HepG2 (cell line): ENCODE measurements around the gene ABCC12. TPM values are rescaled to one million over a fixed set of nuclear protein-coding genes. Genes with fewer than 3 reads are reported as not detected.

Experiments
- AKAP8 ChIP-seq: sonication (generic); formaldehyde crosslinking; IDR thresholded peaks from 2 replicates; pipeline ENCODE4 v1.5.1; 2020; ENCODE audit warnings: mild to moderate bottlenecking, missing genetic modification reagents
- ARNT2 ChIP-seq: sonication (generic); formaldehyde crosslinking; IDR thresholded peaks from 2 replicates; pipeline ENCODE4 v1.8.0; 2022; ENCODE audit warnings: mild to moderate bottlenecking, low read depth, missing genetic modification reagents, moderate library complexity
- KLF13 ChIP-seq: sonication (generic); formaldehyde crosslinking; IDR thresholded peaks from 2 replicates; pipeline ENCODE4 v1.4.0; 2020; ENCODE audit warnings: mild to moderate bottlenecking, missing genetic modification reagents
- KLF6 ChIP-seq: IDR thresholded peaks from 2 replicates; pipeline ENCODE4 v1.8.0; 2016; ENCODE audit warnings: missing biosample characterization, missing genetic modification reagents
- MED13 ChIP-seq: sonication (generic); formaldehyde crosslinking; IDR thresholded peaks from 2 replicates; pipeline ENCODE4 v1.5.0; 2020; ENCODE audit warnings: missing genetic modification reagents
- NR3C1 ChIP-seq: sonication (generic); formaldehyde crosslinking; IDR thresholded peaks from 2 replicates; pipeline ENCODE4 v1.4.0; 2020; ENCODE audit warnings: missing genetic modification reagents
- PCBP2 ChIP-seq: fragments of 200-400 bp; formaldehyde crosslinking; optimal IDR thresholded peaks from 2 replicates; pipeline ENCODE3; 2018; ENCODE audit warnings: low read length, low read depth; ENCODE audit not compliant: poor library complexity, severe bottlenecking
- RELA ChIP-seq: sonication (generic); formaldehyde crosslinking; IDR thresholded peaks from 2 replicates; pipeline ENCODE4 v1.4.0; 2020; ENCODE audit warnings: missing genetic modification reagents
- SAP130 ChIP-seq: IDR thresholded peaks from 2 replicates; pipeline ENCODE4 v1.6.1; 2016; ENCODE audit warnings: low read depth
- U2AF2 ChIP-seq: fragments of 200-400 bp; formaldehyde crosslinking; IDR thresholded peaks from 2 replicates; pipeline ENCODE4 v1.6.1; 2017; ENCODE audit warnings: low read depth, mild to moderate bottlenecking, low read length
- ZBTB38 ChIP-seq: sonication (generic); formaldehyde crosslinking; IDR thresholded peaks from 2 replicates; pipeline ENCODE4 v1.5.1; 2020; ENCODE audit warnings: mild to moderate bottlenecking, missing genetic modification reagents
- ZMYM3 ChIP-seq: sonication (generic); formaldehyde crosslinking; IDR thresholded peaks from 2 replicates; pipeline ENCODE4 v1.5.1; 2020; ENCODE audit warnings: mild to moderate bottlenecking, missing genetic modification reagents
- ZNF230 ChIP-seq: sonication (generic); formaldehyde crosslinking; IDR thresholded peaks from 2 replicates; pipeline ENCODE4 v1.4.0; 2020; ENCODE audit warnings: mild to moderate bottlenecking, missing genetic modification reagents
- ZNF256 ChIP-seq: sonication (generic); formaldehyde crosslinking; conservative IDR thresholded peaks from 2 replicates; pipeline ENCODE4 v1.4.0; 2020; ENCODE audit warnings: missing genetic modification reagents
- ZNF552 ChIP-seq: sonication (generic); formaldehyde crosslinking; IDR thresholded peaks from 2 replicates; pipeline ENCODE4 v1.9.0; 2022; ENCODE audit warnings: missing genetic modification reagents, mild to moderate bottlenecking, borderline replicate concordance
- ZNF567 ChIP-seq: sonication (generic); formaldehyde crosslinking; IDR thresholded peaks from 2 replicates; pipeline ENCODE4 v1.8.1; 2023; ENCODE audit warnings: mild to moderate bottlenecking, missing genetic modification reagents, borderline replicate concordance
- ZNF607 ChIP-seq: sonication (generic); formaldehyde crosslinking; IDR thresholded peaks from 2 replicates; pipeline ENCODE4 v1.5.1; 2020; ENCODE audit warnings: missing genetic modification reagents, mild to moderate bottlenecking, borderline replicate concordance
- polyA plus RNA-seq, 8 experiments: library from polyadenylated mRNA; depleted of rRNA in 3 of 8; stranded (reverse) in 7 of 8; unstranded in 1 of 8; fragments of >200 nt; fragmentation: Illumina TruSeq in 4 of 8; extraction: Trizol in 4 of 8; gene quantifications; 2 replicates each; pipeline versions ENCODE4 v1.2.1 to v1.2.3, GENCODE V29; 2011 to 2016; ENCODE audit warnings: low read depth in 4 of 8, missing spikeins in 1 of 8, mixed read lengths in 1 of 8; ENCODE audit not compliant: insufficient read depth in 1 of 8
- total RNA-seq, 5 experiments: library from RNA; depleted of rRNA; stranded (reverse); fragments of >200 nt; fragmentation: Illumina TruSeq; extraction: Trizol; gene quantifications; 2 replicates each; pipeline ENCODE4 v1.2.3, GENCODE V29; 2016; ENCODE audit warnings: low read depth in 1 of 5
- TF ChIP-seq, protein P1 (sequence below): IDR thresholded peaks from 2 replicates; pipeline ENCODE4 v1.6.1; 2016
- TF ChIP-seq, protein P2 (sequence below): sonication (generic); formaldehyde crosslinking; IDR thresholded peaks from 2 replicates; pipeline ENCODE4 v1.8.0; 2022; ENCODE audit warnings: mild to moderate bottlenecking, missing genetic modification reagents, borderline replicate concordance
- TF ChIP-seq, protein P3 (sequence below): IDR thresholded peaks from 2 replicates; pipeline ENCODE4 v1.6.1; 2016; ENCODE audit warnings: missing compliant biosample characterization, missing genetic modification reagents, borderline replicate concordance
- TF ChIP-seq, protein P4 (sequence below): sonication (generic); formaldehyde crosslinking; IDR thresholded peaks from 2 replicates; pipeline ENCODE4 v1.4.0; 2020; ENCODE audit warnings: missing genetic modification reagents, mild to moderate bottlenecking, borderline replicate concordance

ABCC12 gene
- total and polyA plus RNA-seq, 2 of the 13 experiments (the other 11 are each of a cell fraction or from before 2014, with no cell fraction given): not detected

DNA sequence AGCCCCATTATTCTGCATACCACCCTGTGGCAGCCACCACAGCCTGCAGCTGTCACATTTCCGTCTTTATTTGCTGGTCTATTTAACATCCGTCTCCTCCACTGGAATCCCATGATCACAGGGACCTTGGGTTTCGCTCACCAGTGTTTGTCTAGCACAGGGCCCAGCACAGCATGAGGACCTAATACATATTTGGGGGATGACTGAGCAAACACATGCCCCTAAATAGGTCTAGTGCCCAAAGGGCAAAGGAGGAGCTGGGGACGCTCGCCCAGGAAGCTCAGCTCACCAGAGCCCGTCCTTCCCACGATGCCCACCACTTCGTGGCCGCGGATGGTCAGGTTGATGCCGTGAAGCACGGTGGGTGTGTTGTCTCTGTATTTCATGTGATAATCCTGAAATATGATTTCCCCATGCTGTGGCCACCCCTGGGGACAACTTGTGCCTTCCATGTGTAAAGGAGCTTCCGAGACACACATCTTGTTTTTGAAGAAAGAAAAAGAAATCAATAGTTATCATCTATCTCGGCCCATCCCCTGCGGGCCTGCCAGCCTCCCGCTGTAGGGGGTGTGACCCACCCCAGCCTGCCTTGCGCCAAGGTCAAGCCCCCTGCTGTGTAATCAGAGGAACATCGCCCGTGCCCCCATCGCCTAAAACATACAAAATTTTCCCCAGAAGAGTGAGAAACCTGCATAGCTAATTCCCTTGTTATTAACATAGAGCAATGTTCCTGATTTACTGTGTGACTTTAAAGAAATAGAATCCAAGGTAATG, 21.0 kb upstream of the ABCC12 start (continued):
- TF ChIP-seq KLF13 (CRISPR knock-in tag) (no peak), AKAP8 (CRISPR knock-in tag) (no peak), RELA (CRISPR knock-in tag) (no peak), ZNF230 (CRISPR knock-in tag) (no peak), ZNF552 (no peak), U2AF2 (no peak), MED13 (CRISPR knock-in tag) (no peak), KLF6 (CRISPR knock-in tag) (no peak), SAP130 (CRISPR knock-in tag) (peak; percentile 13; the same call in 1 of the 2 replicates), ZNF607 (CRISPR knock-in tag) (no peak), PCBP2 (no peak), ZMYM3 (CRISPR knock-in tag) (no peak), ZNF256 (CRISPR knock-in tag) (no peak), ZBTB38 (peak; percentile 41; the same call in 1 of the 2 replicates), NR3C1 (CRISPR knock-in tag) (no peak), ZNF567 (no peak; the same call in 1 of the 2 replicates), ARNT2 (CRISPR knock-in tag) (no peak)
- TF ChIP-seq, protein P1, sequence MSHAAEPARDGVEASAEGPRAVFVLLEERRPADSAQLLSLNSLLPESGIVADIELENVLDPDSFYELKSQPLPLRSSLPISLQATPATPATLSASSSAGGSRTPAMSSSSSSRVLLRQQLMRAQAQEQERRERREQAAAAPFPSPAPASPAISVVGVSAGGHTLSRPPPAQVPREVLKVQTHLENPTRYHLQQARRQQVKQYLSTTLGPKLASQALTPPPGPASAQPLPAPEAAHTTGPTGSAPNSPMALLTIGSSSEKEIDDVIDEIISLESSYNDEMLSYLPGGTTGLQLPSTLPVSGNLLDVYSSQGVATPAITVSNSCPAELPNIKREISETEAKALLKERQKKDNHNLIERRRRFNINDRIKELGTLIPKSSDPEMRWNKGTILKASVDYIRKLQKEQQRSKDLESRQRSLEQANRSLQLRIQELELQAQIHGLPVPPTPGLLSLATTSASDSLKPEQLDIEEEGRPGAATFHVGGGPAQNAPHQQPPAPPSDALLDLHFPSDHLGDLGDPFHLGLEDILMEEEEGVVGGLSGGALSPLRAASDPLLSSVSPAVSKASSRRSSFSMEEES: peak; percentile 80; the same call in 1 of the 2 replicates
- TF ChIP-seq, protein P2, sequence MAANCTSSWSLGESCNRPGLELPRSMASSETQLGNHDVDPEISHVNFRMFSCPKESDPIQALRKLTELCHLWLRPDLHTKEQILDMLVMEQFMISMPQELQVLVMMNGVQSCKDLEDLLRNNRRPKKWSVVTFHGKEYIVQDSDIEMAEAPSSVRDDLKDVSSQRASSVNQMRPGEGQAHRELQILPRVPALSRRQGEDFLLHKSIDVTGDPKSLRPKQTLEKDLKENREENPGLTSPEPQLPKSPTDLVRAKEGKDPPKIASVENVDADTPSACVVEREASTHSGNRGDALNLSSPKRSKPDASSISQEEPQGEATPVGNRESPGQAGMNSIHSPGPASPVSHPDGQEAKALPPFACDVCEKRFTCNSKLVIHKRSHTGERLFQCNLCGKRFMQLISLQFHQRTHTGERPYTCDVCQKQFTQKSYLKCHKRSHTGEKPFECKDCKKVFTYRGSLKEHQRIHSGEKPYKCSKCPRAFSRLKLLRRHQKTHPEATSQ (CRISPR knock-in tag): no peak
- TF ChIP-seq, protein P3, sequence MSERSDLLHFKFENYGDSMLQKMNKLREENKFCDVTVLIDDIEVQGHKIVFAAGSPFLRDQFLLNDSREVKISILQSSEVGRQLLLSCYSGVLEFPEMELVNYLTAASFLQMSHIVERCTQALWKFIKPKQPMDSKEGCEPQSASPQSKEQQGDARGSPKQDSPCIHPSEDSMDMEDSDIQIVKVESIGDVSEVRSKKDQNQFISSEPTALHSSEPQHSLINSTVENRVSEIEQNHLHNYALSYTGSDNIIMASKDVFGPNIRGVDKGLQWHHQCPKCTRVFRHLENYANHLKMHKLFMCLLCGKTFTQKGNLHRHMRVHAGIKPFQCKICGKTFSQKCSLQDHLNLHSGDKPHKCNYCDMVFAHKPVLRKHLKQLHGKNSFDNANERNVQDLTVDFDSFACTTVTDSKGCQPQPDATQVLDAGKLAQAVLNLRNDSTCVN: no peak
- TF ChIP-seq, protein P4, sequence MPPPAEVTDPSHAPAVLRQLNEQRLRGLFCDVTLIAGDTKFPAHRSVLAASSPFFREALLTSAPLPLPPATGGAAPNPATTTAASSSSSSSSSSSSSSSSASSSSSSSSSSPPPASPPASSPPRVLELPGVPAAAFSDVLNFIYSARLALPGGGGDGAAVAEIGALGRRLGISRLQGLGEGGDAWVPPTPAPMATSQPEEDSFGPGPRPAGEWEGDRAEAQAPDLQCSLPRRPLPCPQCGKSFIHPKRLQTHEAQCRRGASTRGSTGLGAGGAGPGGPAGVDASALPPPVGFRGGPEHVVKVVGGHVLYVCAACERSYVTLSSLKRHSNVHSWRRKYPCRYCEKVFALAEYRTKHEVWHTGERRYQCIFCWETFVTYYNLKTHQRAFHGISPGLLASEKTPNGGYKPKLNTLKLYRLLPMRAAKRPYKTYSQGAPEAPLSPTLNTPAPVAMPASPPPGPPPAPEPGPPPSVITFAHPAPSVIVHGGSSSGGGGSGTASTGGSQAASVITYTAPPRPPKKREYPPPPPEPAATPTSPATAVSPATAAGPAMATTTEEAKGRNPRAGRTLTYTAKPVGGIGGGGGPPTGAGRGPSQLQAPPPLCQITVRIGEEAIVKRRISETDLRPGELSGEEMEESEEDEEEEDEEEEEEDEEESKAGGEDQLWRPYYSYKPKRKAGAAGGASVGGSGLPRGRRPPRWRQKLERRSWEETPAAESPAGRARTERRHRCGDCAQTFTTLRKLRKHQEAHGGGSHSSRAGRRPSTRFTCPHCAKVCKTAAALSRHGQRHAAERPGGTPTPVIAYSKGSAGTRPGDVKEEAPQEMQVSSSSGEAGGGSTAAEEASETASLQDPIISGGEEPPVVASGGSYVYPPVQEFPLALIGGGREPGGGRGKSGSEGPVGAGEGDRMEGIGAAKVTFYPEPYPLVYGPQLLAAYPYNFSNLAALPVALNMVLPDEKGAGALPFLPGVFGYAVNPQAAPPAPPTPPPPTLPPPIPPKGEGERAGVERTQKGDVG: no peak
